ENCODE data around the gene MRPS2. TPM values are rescaled to one million over a fixed set of nuclear protein-coding genes. Genes with fewer than 3 reads are reported as not detected.

The MRPS2 gene
- total RNA-seq, 1 experiment from 2014 or later = 81.0 TPM

- Mint-ChIP-seq H3K27ac (no peak overlapping the region), H3K27me3 (ENCODE audit: low read depth) (no peaks in the 10 kb centered on the region), H3K9me3 (no peaks in the 10 kb centered on the region), H3K4me1 (peaks cover 10 to 14% of the 10 kb centered on the region in 2 experiments; a peak in 3 of 4 replicates), H3K4me3 (no peak overlapping the region), H3K36me3 (ENCODE audit: insufficient read depth in 1 of 3, low read depth in 3 of 3) (peaks cover 23 to 45% (median 40%) of the 10 kb centered on the region in 3 experiments)
- no peak overlapping the region for H2BK15ac ChIP-seq (ENCODE audit: low read depth, low read length)
- DNase-seq = no peak
- WGBS (ENCODE audit: extremely low coverage, insufficient read length, low lambda C conversion rate) = no CpG with 5 or more reads among the region's 18 CpGs
- H2AFZ ChIP-seq (ENCODE audit: low read length) = no peak overlapping the region
- no peak overlapping the region for H4K8ac ChIP-seq (replicated peaks; ENCODE audit: insufficient read length, low read depth, low read length)
- H3K9ac ChIP-seq (ENCODE audit: extremely low read depth, insufficient read length, low read length) = no peak overlapping the region
- no peaks in the 10 kb centered on the region for H4K20me1 ChIP-seq (ENCODE audit: control insufficient read depth, insufficient read depth, insufficient read length)
- H3K14ac ChIP-seq (ENCODE audit: insufficient read depth, low read length) = no peak overlapping the region; the same call in 1 of the 2 replicates
- no peak overlapping the region for H3K18ac ChIP-seq (ENCODE audit: insufficient read length, low read depth, low read length)
- H3K4me2 ChIP-seq (ENCODE audit: insufficient read depth, insufficient read length, low read length) = no peak overlapping the region
- no peak overlapping the region for H3K56ac ChIP-seq (ENCODE audit: insufficient read length, low read depth, low read length)
- no peak overlapping the region for H4K91ac ChIP-seq (ENCODE audit: insufficient read length, low read depth, low read length)
- no peaks in the 10 kb centered on the region for H3K4me1 ChIP-seq (ENCODE audit: insufficient read depth, low read length)
- no peak overlapping the region for H4K5ac ChIP-seq (ENCODE audit: insufficient read length, low read depth, low read length)
- no peak overlapping the region for H3K4ac ChIP-seq (ENCODE audit: low read depth, low read length)
- H2BK120ac ChIP-seq (ENCODE audit: low read depth, low read length, poor library complexity, severe bottlenecking) = no peak overlapping the region
- no peak overlapping the region for H2BK5ac ChIP-seq (ENCODE audit: insufficient read length, low read length)
- H2BK20ac ChIP-seq (ENCODE audit: low read depth, low read length, poor library complexity, severe bottlenecking) = no peak overlapping the region
- no peak for TF ChIP-seq CTCF (conservative IDR thresholded peaks at IDR 0.05)
- no peaks in the 10 kb centered on the region for H3K9me3 ChIP-seq (ENCODE audit: control insufficient read depth, low read depth, low read length)
- no peaks in the 10 kb centered on the region for H3K23me2 ChIP-seq (ENCODE audit: insufficient read length, low read depth, low read length, poor library complexity, severe bottlenecking)
- no peaks in the 10 kb centered on the region for H3K79me2 ChIP-seq (ENCODE audit: insufficient read depth, low read length)
- no peak overlapping the region for H3K27ac ChIP-seq (ENCODE audit: insufficient read length, low read depth, low read length)
- H2AK5ac ChIP-seq (ENCODE audit: insufficient read length, low read length) = no peak overlapping the region
- H2BK12ac ChIP-seq (ENCODE audit: insufficient read length, low read depth, low read length) = no peak overlapping the region
- no peak overlapping the region for H3K23ac ChIP-seq (ENCODE audit: insufficient read length, low read depth, low read length)
- H3K27me3 ChIP-seq (ENCODE audit: insufficient read depth, low read length) = no peaks in the 10 kb centered on the region
- no peak overlapping the region for H3T11ph ChIP-seq (ENCODE audit: low read length)
- no peaks in the 10 kb centered on the region for H3K79me1 ChIP-seq (ENCODE audit: insufficient read depth, low read depth, low read length, poor library complexity, severe bottlenecking)
Observed at GRCh38 chr9:135489188-135489906, 11.1 kb upstream of the MRPS2 start.

Data from H9 (cell line).